Measurements from ENCODE around the gene CCL21. TPM values are rescaled to one million over a fixed set of nuclear protein-coding genes. Genes with fewer than 3 reads are reported as not detected.

Gene CCL21
- total RNA-seq, 1 donor: not detected

- DNase-seq (ENCODE audit: low read depth): no peak
- no peak overlapping the region for H3K4me3 ChIP-seq (ENCODE audit: low read depth, low read length)
- no peak for TF ChIP-seq CTCF (IDR thresholded peaks at IDR 0.05; ENCODE audit: insufficient read depth, low read length)
Observed at GRCh38 chr9:34671307-34671706, 38.6 kb downstream of the CCL21 start.

GRCh38 chr9:34669809-34670562, 40.0 kb downstream of the CCL21 start:
- TF ChIP-seq CTCF (IDR thresholded peaks at IDR 0.05; ENCODE audit: insufficient read depth, low read length): no peak
- H3K4me3 ChIP-seq (ENCODE audit: low read depth, low read length): no peak overlapping the region
- DNase-seq (ENCODE audit: low read depth): no peak

- DNase-seq (ENCODE audit: low read depth): peak; percentile 95
- no peak for TF ChIP-seq CTCF (IDR thresholded peaks at IDR 0.05; ENCODE audit: insufficient read depth, low read length)
Observed at GRCh38 chr9:34665381-34666250, 44.3 kb downstream of the CCL21 start.

GRCh38 chr9:34665067-34665380, 44.9 kb downstream of the CCL21 start:
- H3K4me3 ChIP-seq (ENCODE audit: low read depth, low read length): peak overlapping the region; percentile 67
- no peak for TF ChIP-seq CTCF (IDR thresholded peaks at IDR 0.05; ENCODE audit: insufficient read depth, low read length)
- no peak for DNase-seq (ENCODE audit: low read depth)

More at GRCh38 chr9:34665381-34666250, 44.3 kb downstream of the CCL21 start:
- H3K4me3 ChIP-seq (ENCODE audit: low read depth, low read length): peak overlapping the region; percentile 92

- H3K4me3 ChIP-seq (ENCODE audit: low read depth, low read length): peak overlapping the region; percentile 67
- peak; percentile 99 for TF ChIP-seq CTCF (IDR thresholded peaks at IDR 0.05; ENCODE audit: insufficient read depth, low read length)
- DNase-seq (ENCODE audit: low read depth): peak; percentile 77
Observed at GRCh38 chr9:34664281-34665066, 45.5 kb downstream of the CCL21 start.

- H3K4me3 ChIP-seq (ENCODE audit: low read depth, low read length): no peak overlapping the region
- no peak for TF ChIP-seq CTCF (IDR thresholded peaks at IDR 0.05; ENCODE audit: insufficient read depth, low read length)
- no peak for DNase-seq (ENCODE audit: low read depth)
Observed at GRCh38 chr9:34663303-34663605, 46.7 kb downstream of the CCL21 start.

Data from fibroblast of the aortic adventitia (primary cell).